Measurements from ENCODE around the gene DCAF11. TPM values are rescaled to one million over a fixed set of nuclear protein-coding genes. Genes with fewer than 3 reads are reported as not detected.

DCAF11 gene
- 84.8 and 96.3 TPM in 2 replicates for total RNA-seq
- 80.4 TPM for total RNA-seq (2013)
- polyA plus RNA-seq: 64.5 and 66.7 TPM in 2 replicates
- 77.3 and 108 TPM in 2 replicates for polyA minus RNA-seq

- Histone ChIP-seq H3K27me3 (replicated peaks in 1 of 4; ENCODE audit: control extremely low read depth in 1 of 4, control insufficient read depth in 3 of 4, insufficient read depth in 4 of 4, low read length in 3 of 4) (no peaks in the 10 kb centered on the region), H4K20me1 (ENCODE audit: control insufficient read depth, insufficient read depth, low read length, poor library complexity, severe bottlenecking) (peaks cover 13% of the 10 kb centered on the region), H3K9me3 (ENCODE audit: control extremely low read depth in 1 of 3, control insufficient read depth in 2 of 3, insufficient read depth in 1 of 3, low read length in 2 of 3) (no peaks in the 10 kb centered on the region), H3K9ac (ENCODE audit: low read length) (peak within 1 kb of the TSS; percentile 98), H3K4me3 (ENCODE audit: control extremely low read depth in 1 of 5, extremely low read depth in 1 of 5, insufficient read depth in 1 of 5, low read depth in 2 of 5, low read length in 4 of 5) (peak within 1 kb of the TSS; percentile 88 to 99 (median 97)), H3K4me2 (replicated peaks; ENCODE audit: low read depth, low read length, poor library complexity, severe bottlenecking) (peak within 1 kb of the TSS; percentile 95), H2AFZ (ENCODE audit: insufficient read depth, low read depth, low read length, poor library complexity, severe bottlenecking) (peak within 1 kb of the TSS; percentile 82), H3K27ac (ENCODE audit: low read length in 2 of 2) (peak within 1 kb of the TSS; percentile 99 to 100), H3K4me1 (ENCODE audit: control insufficient read depth in 2 of 2, insufficient read depth in 2 of 2, low read length in 2 of 2) (peaks cover 17 to 25% of the 10 kb centered on the region in 2 donors), H3K36me3 (replicated peaks in 1 of 2; ENCODE audit: control extremely low read depth in 1 of 2, control insufficient read depth in 1 of 2, extremely low read depth in 1 of 2, insufficient read depth in 2 of 2, low read length in 1 of 2) (peaks cover 0 to 32% of the 10 kb centered on the region in 2 experiments), H3K79me2 (ENCODE audit: control insufficient read depth, insufficient read depth, low read length) (peaks cover 45% of the 10 kb centered on the region)
- peak within 1 kb of the TSS; percentile 100 for H3K27ac Mint-ChIP-seq
- no peaks in the 10 kb centered on the region for H3K27me3 Mint-ChIP-seq
- ATAC-seq (ENCODE audit: low read depth) (peak; percentile 81), DNase-seq (peak; percentile 100)
- WGBS (ENCODE audit: insufficient coverage): under 1% methylated on average over 48 of the region's 65 CpGs
- CTCF ChIA-PET: interaction anchor here (0.8 to 4.1 kb wide), 27 partner anchors 10 to 317 kb away, joined by 3 to 37 read pairs (median 6); partner anchors contain the start of genes CARMIL3, CIDEB, EMC9 and IPO4
- intact Hi-C loops (cut with micrococcal nuclease): loop anchor here (1.0 to 10.0 kb wide), 15 partner anchors 20 to 560 kb away; partner anchors contain the start of genes CHMP4A, EMC9, GMPR2 and IPO4
- H3K4me1 Mint-ChIP-seq: peaks cover 26% of the 10 kb centered on the region
- peak within 1 kb of the TSS; percentile 93 for H3K4me3 Mint-ChIP-seq
- TF ChIP-seq, protein P1, sequence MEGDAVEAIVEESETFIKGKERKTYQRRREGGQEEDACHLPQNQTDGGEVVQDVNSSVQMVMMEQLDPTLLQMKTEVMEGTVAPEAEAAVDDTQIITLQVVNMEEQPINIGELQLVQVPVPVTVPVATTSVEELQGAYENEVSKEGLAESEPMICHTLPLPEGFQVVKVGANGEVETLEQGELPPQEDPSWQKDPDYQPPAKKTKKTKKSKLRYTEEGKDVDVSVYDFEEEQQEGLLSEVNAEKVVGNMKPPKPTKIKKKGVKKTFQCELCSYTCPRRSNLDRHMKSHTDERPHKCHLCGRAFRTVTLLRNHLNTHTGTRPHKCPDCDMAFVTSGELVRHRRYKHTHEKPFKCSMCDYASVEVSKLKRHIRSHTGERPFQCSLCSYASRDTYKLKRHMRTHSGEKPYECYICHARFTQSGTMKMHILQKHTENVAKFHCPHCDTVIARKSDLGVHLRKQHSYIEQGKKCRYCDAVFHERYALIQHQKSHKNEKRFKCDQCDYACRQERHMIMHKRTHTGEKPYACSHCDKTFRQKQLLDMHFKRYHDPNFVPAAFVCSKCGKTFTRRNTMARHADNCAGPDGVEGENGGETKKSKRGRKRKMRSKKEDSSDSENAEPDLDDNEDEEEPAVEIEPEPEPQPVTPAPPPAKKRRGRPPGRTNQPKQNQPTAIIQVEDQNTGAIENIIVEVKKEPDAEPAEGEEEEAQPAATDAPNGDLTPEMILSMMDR (IDR thresholded peaks at IDR 0.05): no peak
- no peak for TF ChIP-seq EZH2 (IDR thresholded peaks at IDR 0.05; ENCODE audit: borderline replicate concordance, insufficient read depth, low read depth, low read length, poor library complexity, severe bottlenecking)
- POLR2A ChIA-PET: interaction anchor here (0.6 to 2.9 kb wide), 23 partner anchors 8 to 1020 kb away, joined by 3 to 49 read pairs (median 4); partner anchors contain the start of genes ACIN1, CBLN3, CHMP4A and EMC9
- no peaks in the 10 kb centered on the region for H3K9me3 Mint-ChIP-seq (ENCODE audit: insufficient read depth)
Measured at GRCh38 chr14:24114532-24115421, at the start of gene DCAF11, which contains the start of gene NRL. Gene DCAF11 (plus strand): TSS chr14:24114777. CDS start chr14:24115595, 818 bp downstream. Gene NRL (minus strand): TSS chr14:24114949. CDS start chr14:24082848, 32,101 bp downstream.
